HG02759 (cell line): ENCODE measurements around the gene SMC2.

ENCODE experiments used
- ATAC-seq: cut with Tn5 transposase; IDR thresholded peaks from one replicate; pipeline ENCODE4 v1.9.1; 2021; ENCODE audit warnings: mild to moderate bottlenecking, moderate library complexity; ENCODE audit not compliant: unreplicated experiment

SMC2 gene

DNA sequence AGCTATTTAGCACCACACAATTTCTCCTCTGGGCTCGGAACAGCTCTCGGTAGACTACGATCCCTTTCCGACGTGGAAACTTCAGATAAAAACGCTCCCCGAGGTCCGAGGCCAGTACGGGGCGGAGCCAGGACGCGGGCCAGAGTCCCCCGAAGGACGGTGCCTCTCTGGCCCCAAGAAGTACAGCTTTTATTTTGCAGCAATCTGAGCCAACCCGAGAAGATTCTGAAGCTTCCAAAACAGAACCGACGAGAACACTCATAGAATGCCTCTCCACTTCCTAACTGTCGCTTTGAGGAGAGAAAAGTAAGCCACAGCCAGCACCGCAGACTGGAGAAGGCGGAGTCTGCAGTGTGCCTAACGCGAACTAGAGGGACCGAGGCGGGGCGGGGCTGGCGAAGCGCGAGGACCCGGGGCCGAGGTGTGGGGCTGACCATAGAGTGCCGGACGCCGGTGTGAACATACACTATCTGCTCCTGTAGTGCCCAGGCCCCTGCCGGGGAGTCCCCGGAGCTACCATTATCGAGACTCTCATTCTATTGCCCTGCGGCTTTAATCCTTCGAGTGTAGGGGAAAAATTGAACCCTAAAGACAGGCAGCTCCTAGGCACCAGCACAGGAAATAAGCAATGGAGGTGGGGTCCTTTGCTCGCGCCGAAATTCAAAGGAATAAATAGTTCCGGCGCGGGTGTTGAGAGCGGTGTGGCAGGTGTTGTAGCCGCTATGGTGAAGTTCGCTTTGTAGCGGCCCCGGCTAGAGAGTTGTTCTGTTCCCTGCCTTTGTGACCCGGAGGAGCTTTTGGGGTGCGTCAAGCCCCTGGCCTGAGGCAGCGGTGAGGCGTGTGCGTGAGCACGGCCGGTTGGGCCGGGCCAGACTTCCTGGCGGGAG lies at the start of gene SMC2:
SMC2 (plus strand) TSS at position 663 of the 887 bp plus-strand sequence. CDS start 1,076 bp downstream, outside the sequence.
- peak; percentile 86 for ATAC-seq

DNA sequence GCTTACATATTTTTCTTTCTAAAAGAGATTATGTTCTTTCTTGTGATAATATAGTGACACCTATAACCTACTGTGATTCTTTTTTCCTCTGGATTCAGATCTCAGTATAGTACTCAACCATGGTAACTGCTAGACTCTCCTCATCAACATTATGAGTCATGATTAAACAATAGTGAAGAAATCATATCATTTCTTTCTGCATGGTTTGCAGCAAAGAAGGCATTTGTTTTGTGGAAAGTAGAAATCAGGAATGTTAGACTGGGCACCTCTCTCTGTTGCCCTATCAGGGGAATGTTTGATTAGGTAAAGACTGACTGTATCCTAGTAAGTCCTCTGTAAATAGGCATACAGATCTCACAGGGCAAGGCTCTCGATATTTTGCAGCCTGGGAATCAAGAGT lies 25.6 kb upstream of the SMC2 start:
- ATAC-seq, result no peak

DNA sequence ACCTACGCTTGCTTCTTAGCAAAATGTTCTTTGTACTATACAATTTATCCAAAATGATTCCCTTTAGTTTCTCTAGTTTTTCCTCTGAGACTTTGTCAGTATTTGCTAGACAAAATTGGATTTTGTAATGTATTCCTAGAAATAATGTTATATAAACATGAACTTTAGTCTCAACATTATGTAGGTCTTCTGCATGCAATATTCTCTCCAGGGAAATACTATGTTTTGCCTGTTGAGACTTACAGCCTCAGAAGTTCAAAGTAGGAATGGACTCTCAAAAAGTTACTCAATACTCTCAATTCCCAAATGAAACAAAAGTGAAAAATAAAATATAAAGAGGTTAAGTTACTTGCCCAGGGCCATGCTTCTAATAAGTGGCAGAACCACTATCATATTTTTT lies 24.8 kb upstream of the SMC2 start:
- ATAC-seq, result no peak

DNA sequence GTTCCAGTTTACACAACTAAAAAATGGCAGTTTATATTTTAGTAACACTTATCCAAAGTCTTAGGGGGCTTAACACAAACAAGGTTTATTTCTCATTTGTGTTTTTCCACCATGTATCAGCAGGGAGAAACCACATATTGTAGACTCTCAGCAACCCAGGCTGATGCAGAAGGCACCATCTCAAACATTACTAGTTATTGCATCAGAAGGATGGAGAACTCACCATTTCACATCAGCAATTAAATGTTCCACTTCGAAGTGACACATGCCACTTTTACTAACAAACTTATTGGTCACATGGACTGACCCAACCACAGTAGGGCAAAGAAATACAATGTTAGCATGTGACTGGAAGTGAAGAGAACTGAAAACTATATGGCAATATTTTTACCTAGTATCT lies 22.5 kb upstream of the SMC2 start:
- no peak for ATAC-seq

DNA sequence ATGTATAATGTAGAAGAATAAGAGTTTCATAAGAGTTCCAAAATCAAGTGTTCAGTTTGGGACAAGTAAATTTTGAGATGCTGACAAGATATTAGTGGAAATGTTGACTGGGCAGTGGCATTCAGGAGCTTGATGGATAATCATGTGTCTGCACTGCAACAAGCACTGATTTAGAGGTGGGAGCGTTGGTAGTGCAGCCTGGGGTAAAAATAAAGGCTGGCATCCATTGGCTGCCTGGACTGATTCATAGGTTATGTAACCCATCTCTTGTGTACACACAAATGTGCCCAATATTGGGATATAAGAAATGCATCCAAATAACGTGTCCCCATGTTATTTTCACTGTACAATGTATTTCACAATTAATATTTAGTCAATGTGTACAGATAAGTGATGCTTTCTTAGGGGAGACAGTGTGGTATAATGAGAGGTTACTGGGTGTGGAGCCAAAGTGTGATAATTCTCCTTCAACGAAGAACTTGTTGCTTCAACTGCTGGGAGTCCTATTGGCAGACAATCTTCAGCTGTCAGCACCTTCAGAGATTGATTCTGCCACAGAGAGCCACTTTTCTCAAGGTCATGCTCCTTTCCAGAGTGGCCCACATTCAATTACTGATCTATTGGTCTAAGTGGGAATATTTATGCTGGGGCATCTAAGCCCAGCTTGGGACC lies 20.9 kb upstream of the SMC2 start:
- no peak for ATAC-seq

DNA sequence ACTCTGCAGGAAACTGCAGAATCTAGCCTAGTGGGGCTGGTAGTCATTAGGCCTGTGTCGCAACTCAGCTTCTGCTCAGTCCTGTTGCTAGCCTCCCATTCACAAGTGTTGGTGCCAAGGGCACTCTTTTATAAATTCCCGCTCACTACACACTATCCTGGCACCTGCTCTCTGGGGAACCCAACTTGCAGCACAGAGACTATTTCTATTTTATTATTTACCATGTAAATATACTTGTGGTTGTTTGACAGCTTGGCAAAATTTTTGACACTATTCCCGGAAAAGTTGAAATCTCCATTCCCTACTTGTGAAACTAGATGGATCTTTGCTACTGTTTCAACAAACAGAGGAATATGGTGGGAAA lies 20.4 kb upstream of the SMC2 start:
- ATAC-seq, result no peak

DNA sequence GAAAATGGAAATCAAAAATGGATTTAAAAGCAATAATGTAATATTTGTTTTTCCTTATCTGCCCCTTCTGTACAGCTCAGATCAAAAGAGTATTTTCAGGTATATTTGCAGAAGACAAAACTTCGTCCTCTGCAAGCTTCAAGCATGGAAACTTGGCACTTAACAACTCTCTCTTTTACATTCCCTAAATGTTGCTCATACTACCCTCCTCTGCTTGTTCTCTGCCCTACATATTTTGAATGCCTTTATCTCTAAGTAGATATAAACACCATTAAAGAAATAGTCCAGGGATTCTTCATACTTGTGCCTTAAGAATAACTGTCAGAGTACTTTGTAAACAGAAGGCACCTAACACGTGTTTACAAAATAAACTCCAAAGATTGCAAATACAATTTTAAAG lies 19.2 kb upstream of the SMC2 start:
- no peak for ATAC-seq

DNA sequence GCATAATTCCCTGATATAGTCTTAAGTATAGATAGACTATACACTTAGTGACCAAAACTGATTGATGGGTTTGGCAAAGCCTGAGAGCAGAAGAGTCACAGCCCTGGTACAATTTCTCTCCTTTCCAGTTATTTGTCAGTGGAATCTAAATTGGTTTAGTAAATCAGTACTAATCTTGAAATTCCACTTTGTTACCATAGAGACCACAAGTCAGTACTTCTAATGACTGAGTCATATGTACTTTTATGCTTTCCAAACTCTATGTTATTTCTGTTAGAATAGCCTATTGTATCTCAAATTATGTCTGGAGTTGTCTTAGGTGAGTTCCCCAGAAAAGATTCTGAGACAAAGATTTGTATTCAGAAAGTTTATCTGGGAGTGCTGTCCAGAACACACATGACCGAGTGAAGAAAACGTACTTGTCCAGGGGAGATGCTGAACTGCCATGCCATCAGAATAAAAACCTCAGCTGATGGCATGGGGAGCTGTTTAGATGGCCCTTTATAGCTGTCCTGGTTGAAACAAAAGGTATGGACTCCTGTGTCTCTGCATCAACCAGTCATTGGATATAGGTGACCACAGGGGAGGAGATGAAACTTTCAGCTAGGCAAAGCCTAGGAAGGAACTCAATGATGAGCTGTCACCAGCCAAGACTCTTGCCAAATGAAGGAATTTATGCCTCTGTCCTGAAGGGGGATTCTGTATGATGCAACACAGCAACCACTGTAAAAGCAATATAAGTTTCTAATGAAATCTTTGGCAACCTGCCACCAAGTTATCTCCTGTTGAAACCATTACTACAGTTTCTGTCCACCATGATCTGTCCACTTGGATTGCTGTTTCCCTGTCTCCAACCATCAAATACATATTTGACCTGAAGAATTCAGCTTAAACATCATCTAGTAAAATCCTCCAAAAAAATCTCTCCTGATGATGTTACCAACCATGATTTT lies 18.0 kb upstream of the SMC2 start:
- no peak for ATAC-seq

DNA sequence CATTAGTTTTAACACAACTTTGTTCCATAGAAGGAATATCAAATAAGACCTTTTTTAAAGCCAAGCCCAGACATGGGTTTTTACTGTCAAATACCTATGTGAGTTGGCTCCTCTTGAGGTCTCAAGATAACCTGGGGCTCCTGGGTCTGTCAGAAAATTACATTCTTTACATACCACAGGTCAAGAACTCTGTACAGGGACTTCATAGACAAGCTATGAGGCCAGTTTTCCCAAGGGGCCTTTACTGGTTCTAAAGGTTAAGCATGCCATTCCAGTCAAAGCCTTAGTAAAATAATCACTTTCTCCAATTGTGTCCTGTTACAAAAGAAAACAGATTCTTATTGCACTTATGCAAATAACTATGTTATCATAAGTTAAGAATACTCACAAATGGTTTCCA lies 15.5 kb upstream of the SMC2 start:
- ATAC-seq, result no peak

DNA sequence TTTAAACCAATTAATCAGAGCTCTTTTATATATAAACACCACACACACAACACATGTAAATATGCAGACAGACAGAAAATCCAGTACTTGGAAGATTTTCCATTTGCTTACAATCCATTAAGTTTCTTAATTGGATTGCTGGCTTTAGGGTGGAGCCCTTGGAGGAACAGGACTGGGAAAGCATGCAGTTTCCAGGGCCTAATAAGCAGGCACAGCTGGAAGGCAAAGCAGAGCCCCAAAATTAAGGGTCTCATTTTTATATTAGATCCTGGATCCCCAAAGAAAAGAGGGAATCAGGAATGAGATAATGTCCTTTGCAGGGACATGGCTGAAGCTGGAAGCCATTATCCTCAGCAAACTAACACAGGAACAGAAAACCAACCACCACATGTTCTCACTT lies 13.1 kb upstream of the SMC2 start:
- ATAC-seq, result no peak

DNA sequence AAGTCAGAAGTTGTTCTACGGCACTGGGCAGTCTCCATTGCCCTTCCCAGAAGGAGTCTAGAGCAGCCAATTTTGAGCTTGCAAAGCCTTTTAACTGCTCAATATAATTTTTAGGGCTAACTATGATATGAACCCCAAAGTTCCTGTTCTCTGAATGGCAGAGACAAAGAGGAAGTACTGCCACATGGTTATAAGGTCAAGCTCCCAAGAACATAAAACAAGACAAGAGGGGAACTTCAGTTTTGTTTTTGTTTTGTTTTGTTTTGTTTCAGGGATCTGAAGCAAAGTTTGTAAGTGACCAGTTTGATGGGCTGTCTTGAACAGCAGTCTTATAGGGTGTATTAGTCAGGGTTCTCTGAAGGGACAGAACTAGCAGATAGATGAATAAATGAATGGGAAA lies 11.9 kb upstream of the SMC2 start:
- no peak for ATAC-seq

DNA sequence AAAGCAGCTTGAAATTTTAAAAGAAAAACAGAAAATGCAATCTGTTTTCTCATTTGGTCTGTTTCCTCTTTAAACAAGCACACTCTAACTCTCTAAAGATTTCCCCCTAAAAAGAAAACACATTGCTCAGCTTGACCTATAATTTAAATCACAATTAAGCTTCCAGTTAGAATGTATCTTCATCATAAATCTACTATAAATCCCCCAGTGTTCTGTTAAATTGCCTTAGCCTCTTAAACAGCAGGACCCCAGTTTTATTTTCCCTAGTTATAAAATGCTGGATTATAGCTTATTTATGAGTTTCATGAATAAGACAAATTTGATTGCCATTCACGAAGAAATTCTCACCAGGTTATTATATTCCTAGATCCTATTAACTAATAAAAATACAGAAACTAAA lies 8.6 kb upstream of the SMC2 start:
- ATAC-seq, result no peak

DNA sequence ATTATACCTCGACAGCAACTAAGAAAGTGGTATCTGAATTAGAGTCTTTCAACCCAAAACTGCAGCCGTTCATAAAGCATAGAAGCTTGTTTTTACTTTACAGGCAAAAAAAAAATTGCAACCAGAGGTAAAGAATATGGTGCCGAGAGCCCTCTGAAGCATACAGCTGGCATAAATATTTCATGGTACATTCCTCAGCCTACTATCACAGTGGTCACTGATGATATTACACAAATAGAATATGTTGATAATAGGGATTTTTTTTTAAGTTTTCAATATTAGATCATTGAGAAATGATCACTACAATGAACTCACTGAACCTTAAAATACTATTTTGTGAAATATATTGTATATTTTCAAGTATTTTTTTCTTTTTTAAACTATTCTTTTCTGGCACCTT lies 6.2 kb upstream of the SMC2 start:
- no peak for ATAC-seq

DNA sequence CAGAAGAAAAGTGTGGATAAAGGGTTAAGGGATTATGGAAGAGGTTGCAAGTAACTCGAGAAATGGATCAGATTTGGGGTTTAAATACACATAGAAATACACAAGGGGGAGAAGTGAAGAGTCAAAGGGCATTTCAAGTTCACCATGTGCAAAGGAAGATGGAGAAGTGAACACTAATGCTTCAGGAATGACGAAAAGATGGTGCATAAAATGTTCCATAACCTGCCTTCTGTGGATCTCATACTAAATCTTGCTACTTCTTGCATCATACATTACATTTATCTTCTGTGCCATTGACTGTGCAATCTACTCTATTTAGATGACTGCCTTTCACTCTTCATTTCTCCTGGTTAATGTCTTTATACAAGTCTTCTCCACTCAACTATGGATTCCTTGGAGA lies 5.7 kb upstream of the SMC2 start:
- no peak for ATAC-seq

DNA sequence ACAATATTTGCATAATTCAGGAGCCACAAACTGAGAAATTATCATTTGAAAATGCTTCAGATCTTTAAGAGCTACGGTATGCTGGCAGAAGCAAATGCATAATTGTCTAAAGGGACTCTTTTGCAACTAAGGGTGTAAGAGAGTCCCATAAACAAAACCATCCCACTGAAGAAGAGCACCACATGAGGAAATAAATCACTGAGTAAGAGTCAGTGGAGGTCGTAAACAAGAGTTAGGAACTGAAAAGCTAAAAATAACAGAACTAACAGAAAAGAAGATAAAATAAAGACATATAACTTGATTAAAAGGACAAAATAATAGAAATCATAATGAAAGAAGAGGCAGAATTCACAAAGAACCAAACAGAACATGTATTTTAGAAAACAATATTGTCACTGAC lies 3.5 kb upstream of the SMC2 start:
- no peak for ATAC-seq

DNA sequence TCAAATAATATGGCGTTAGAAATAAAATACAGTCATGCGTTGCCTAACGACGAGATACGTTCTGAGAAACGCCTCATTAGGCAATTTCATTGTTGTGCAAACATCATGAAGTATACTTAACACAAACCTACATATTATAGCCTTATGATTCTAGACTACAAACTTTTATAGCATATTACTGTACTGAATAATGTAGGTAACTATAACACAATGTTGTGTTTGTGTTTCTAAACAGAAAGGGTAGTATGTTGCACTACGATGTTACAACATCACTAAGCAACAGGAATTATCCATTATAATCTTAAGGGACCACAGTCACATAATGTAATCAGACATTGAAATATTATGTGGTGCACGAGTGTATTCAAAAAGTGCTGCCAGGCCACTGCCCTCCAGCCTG lies 3.0 kb upstream of the SMC2 start:
- no peak for ATAC-seq

DNA sequence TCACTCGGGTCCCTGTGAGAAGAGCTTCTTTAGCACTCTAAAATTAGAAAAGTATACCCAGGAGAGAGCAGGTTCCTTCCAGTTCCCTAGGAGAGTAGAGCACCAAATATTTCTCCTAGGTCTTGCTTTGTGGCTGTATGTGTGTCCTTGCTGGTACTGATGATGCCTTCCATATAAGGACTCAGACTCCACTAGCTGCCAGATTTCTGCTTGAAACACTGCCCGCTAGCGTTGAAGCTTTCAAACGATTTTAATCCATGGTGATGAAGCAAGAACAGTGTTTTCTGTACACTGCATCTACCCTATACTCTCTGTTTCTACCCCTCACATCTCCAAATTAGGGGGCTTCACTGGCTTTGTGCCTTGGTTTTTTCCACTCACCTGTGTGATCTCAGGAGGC lies 2.4 kb upstream of the SMC2 start:
- ATAC-seq, result peak; percentile 25

DNA sequence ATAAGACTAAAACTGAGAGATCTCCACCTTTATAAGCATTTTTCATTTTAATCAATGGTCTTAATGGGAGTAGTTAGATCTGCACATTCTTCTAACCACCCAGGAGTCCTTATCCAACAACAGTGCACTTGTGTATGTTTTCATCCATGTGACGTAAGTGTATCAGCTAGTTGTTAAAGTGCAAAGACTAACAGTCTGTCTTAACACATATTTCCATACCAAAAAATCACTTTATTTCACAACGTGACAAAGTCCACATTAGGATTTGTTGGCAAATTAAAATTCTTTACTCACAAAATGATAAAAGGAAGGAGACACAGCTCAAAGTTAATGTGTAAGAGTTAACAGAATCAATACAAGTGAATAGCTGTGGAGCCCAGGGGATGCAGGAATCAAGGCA lies 1.9 kb upstream of the SMC2 start:
- ATAC-seq, result no peak

DNA sequence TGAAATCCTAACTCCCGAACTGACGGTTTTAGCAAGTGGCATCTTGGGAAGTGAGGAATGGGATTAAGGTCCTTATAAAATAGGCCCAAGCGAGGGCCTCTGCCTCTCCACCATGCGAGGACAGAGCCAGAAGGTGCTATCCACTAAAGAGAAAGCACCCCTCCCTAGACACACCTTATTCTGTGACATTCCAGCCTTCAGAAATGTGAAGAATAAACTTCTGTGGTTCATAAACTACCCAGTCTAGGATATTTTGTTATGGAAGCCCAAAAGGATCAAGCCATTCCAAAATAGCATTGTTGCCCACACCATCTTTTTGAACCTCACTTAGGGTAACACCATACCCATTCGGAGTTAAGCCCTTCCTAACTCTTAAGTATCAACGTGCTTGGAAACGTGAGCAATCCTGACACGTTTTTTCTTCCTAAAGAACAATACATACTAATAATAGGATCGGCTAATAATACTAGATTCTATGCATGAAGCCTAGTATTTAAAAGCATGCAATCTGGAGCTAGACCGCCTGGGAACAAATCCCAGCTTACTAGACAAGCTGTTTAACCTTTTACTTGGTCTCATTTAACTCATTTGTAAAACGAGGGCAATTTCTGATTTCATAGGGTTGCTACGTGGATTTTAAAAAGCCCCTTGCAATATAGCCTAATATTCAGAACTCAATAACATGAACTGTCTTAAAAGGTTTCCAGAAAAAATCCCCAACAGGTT lies 1.1 kb upstream of the SMC2 start:
- no peak for ATAC-seq

DNA sequence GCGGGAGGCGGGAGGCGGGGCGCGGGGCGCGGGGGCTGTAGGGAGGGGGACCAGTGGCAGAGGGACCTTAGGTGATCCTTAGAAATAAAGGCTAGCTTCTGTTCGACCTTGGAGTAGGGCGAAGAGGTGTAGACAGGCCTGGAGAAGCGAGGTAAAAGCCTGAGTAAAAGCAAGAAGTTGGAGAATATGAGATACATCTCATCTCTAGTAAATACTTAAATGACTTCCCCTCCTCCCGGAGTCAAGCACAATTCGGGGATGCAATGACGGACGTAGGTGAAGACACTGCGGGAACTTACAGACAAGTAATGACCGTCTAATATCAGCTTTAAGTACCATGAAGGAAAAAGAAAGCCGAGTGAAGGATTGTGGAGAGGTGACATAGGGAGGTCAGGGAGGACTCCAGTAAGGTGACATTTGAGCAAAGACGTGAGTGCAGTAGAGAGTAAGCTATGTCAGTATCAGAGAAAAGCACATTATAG lies 466 bp downstream of the SMC2 start:
- ATAC-seq, result peak; percentile 9

DNA sequence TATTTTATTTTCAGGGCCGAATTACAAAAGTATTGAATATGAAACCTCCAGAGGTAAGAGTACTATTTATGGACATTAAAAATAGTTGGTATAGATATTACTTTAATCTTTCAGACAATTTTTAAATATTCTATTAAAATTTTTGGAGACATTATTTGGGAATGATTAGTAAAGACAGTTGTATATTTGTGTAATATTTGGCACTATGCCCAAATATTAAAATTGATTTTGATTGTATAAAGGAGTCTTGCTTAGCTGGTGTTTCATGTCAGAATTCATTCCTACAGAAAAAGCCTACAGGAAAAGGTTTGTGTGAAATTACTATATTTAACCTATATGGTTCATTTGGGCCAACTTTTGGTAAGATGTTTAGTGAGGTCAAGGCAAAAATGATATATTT lies 5.5 kb downstream of the SMC2 start:
- ATAC-seq, result no peak
